ENCODE results near the gene C11orf68.
"Not testable (repeated sequence)": the region's sequence is repeated elsewhere in the genome, so short reads cannot be mapped to it uniquely, and the experiment has no call there.

- TF ChIP-seq POLR2AphosphoS5 (IDR thresholded peaks at IDR 0.05; ENCODE audit: borderline replicate concordance, low read depth, low read length); FOXP2 (optimal IDR thresholded peaks at IDR 0.05; ENCODE audit: control extremely low read depth, extremely low read length, insufficient read depth): not testable (repeated sequence)
Measured at GRCh38 chr11:65950711-65951110, 31.8 kb upstream of the C11orf68 start.
